Measurements from ENCODE around the gene ZNF723. TPM values are rescaled to one million over a fixed set of nuclear protein-coding genes. Genes with fewer than 3 reads are reported as not detected.
"Not testable (repeated sequence)": the region's sequence is repeated elsewhere in the genome, so short reads cannot be mapped to it uniquely, and the experiment has no call there.

ZNF723 gene
- total and polyA plus RNA-seq, 10 donors: not detected

GRCh38 chr19:22806418-22806817, 25.7 kb upstream of the ZNF723 start:
- WGBS, 5 donors: 31 to 45% (median 33%) methylated on average over 10 to 11 of the region's 11 CpGs
- no peak for TF ChIP-seq CTCF (IDR thresholded peaks at IDR 0.05 in 8 of 11, conservative IDR thresholded peaks at IDR 0.05 in 3 of 11)
- Histone ChIP-seq H3K4me1 (no peaks in the 10 kb centered on the region), H3K27ac (no peak overlapping the region), H3K4me3 (no peak overlapping the region), H3K36me3 (no peaks in the 10 kb centered on the region), H3K27me3 (replicated peaks in 1 of 7) (peaks cover 0 to 23% (median 7%) of the 10 kb centered on the region in 7 donors), H3K9me3 (peaks cover 0 to 99% (median 75%) of the 10 kb centered on the region in 8 donors)
- intact Hi-C loops (cut with DNase I; ENCODE audit: low total_unique reads): no loop called here
- DNase-seq: no peak

- intact Hi-C loops (cut with DNase I; ENCODE audit: low total_unique reads): no loop called here
- no peak for DNase-seq
- WGBS, 5 donors: 10 to 26% (median 16%) methylated on average over 29 to 72 of the region's 72 CpGs
Observed at GRCh38 chr19:22807061-22807835, 24.8 kb upstream of the ZNF723 start.

GRCh38 chr19:22814124-22814523, 18.0 kb upstream of the ZNF723 start:
- Histone ChIP-seq H3K9me3 (peaks cover 0 to 100% (median 58%) of the 10 kb centered on the region in 8 donors), H3K27ac (no peak overlapping the region), H3K4me1 (no peaks in the 10 kb centered on the region), H3K27me3 (replicated peaks in 1 of 7) (no peaks in the 10 kb centered on the region), H3K36me3 (no peaks in the 10 kb centered on the region), H3K4me3 (no peak overlapping the region)
- DNase-seq: no peak
- no peak for TF ChIP-seq POLR2A (IDR thresholded peaks at IDR 0.05)
- WGBS, 5 donors: 75 to 86% (median 82%) methylated on average over 2 of the region's 2 CpGs
- intact Hi-C loops (cut with DNase I; ENCODE audit: low total_unique reads): no loop called here

More at GRCh38 chr19:22807061-22807835, 24.8 kb upstream of the ZNF723 start:
- Histone ChIP-seq H3K4me3 (peak overlapping the region in 1 of 8 donors; percentile 19), H3K27ac (no peak overlapping the region), H3K4me1 (no peaks in the 10 kb centered on the region), H3K27me3 (replicated peaks in 1 of 7) (peaks cover 0 to 23% (median 7%) of the 10 kb centered on the region in 7 donors), H3K9me3 (peaks cover 0 to 99% (median 74%) of the 10 kb centered on the region in 8 donors), H3K36me3 (no peaks in the 10 kb centered on the region)
- TF ChIP-seq POLR2A (IDR thresholded peaks at IDR 0.05) (no peak), POLR2AphosphoS5 (IDR thresholded peaks at IDR 0.05) (no peak), CTCF (IDR thresholded peaks at IDR 0.05 in 8 of 11, conservative IDR thresholded peaks at IDR 0.05 in 3 of 11) (no peak)

GRCh38 chr19:22831211-22831610, 880 bp upstream of the ZNF723 start:
- Histone ChIP-seq H3K36me3 (no peaks in the 10 kb centered on the region), H3K4me3 (no peak overlapping the region), H3K27ac (no peak overlapping the region), H3K9me3 (peaks cover 0 to 100% (median 90%) of the 10 kb centered on the region in 8 donors), H3K27me3 (replicated peaks in 1 of 7) (no peaks in the 10 kb centered on the region), H3K4me1 (no peaks in the 10 kb centered on the region)
- WGBS, 5 donors: 91 to 98% (median 95%) methylated on average over 11 of the region's 11 CpGs
- TF ChIP-seq CTCF (IDR thresholded peaks at IDR 0.05 in 8 of 11, conservative IDR thresholded peaks at IDR 0.05 in 3 of 11) (no peak), POLR2AphosphoS5 (IDR thresholded peaks at IDR 0.05) (no peak), POLR2A (IDR thresholded peaks at IDR 0.05) (no peak)
- intact Hi-C loops (cut with DNase I; ENCODE audit: low total_unique reads): no loop called here
- no peak for DNase-seq

GRCh38 chr19:22857713-22858320, 25.7 kb downstream of the ZNF723 start:
- DNase-seq; H3K36me3 ChIP-seq; intact Hi-C loops (cut with DNase I; ENCODE audit: low total_unique reads); H3K27me3 ChIP-seq (replicated peaks in 1 of 7); H3K4me3 ChIP-seq; H3K4me1 ChIP-seq; H3K27ac ChIP-seq: not testable (repeated sequence)
- peaks cover 28 to 96% (median 96%) of the 10 kb centered on the region in 8 donors for H3K9me3 ChIP-seq
